Bronchial epithelial cell (primary cell): ENCODE results near the gene C12orf60. TPM values are rescaled to one million over a fixed set of nuclear protein-coding genes. Genes with fewer than 3 reads are reported as not detected.

Experiments used
- DNase-seq: peaks from one replicate; pipeline ENCODE4 v3.0.0-alpha.2; 2010; ENCODE audit warnings: low read depth
- FAIRE-seq: peaks from 2 replicates; lab custom pipeline; 2011; peaks lifted over from hg19 to GRCh38; lab: Jason Lieb, UNC
- H3K27me3 ChIP-seq: 2 replicates; pipeline ENCODE4 v1.5.1; 2011; ENCODE audit warnings: low read length; ENCODE audit not compliant: control insufficient read depth, insufficient read depth
- H3K36me3 ChIP-seq: 2 replicates; pipeline ENCODE4 v1.5.1; 2011; ENCODE audit warnings: low read length; ENCODE audit not compliant: control insufficient read depth, insufficient read depth
- H3K4me3 ChIP-seq: 2 replicates; pipeline ENCODE4 v1.5.1; 2011; ENCODE audit warnings: mild to moderate bottlenecking, low read depth, low read length, control low read depth
- CTCF ChIP-seq: IDR thresholded peaks from 2 replicates; pipeline ENCODE4 v1.5.1; 2011; ENCODE audit warnings: mild to moderate bottlenecking, moderate library complexity, low read length, control low read depth, inconsistent platforms; ENCODE audit not compliant: insufficient read depth, severe bottlenecking
- total RNA-seq: library from RNA; depleted of rRNA; stranded (reverse); fragments of >200 nt; gene quantifications from 2 replicates; pipeline ENCODE4 v1.2.1, GENCODE V29; 2014

Gene C12orf60
- total RNA-seq, 1 donor from 2014 or later: 2.1 TPM

DNA sequence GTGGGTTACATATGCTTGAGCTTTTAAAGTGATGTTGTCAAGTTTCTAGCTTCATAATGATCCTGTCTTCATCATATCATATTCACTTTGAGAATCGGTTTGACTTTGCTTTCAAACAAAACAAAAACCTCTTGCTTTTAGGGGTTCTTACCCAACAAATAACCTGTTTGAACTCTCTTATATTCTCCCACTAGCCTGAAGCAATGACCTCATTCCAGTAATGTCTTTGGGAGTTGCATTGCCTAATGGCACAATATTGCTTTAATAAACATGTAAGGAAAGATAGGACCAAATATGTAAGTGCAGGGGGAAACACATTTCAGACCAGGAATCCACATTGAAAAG lies 27.9 kb upstream of the C12orf60 start:
- Histone ChIP-seq H3K36me3 (no peaks in the 10 kb centered on the region), H3K27me3 (no peaks in the 10 kb centered on the region), H3K4me3 (peak overlapping the region; percentile 62)
- TF ChIP-seq CTCF: no peak
- peak; percentile 73 for DNase-seq
- no peak for FAIRE-seq

- Histone ChIP-seq H3K36me3 (no peaks in the 10 kb centered on the region), H3K27me3 (no peaks in the 10 kb centered on the region), H3K4me3 (no peak overlapping the region)
- DNase-seq (no peak), FAIRE-seq (no peak)
- no peak for TF ChIP-seq CTCF
Measured at GRCh38 chr12:14776236-14776961, 27.1 kb upstream of the C12orf60 start.

DNA sequence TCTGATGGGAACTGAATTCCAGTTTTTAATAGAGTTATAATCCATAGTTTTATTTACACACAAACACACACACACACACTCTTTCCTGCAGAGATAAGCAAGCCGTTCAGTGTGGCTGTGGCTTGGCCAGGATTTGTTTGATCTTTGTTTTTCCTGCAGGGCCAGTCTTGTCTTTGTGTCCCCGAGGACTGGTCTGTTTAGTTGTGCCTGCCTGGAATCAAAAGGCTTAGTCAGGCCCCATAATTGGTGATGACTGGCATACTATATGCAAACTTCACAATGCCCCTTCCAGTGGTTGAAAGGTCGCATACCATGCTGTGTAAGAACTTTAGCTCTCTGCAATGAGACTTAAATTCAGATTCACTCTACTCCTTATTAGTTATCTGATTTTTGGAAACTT lies 26.2 kb upstream of the C12orf60 start:
- TF ChIP-seq CTCF: no peak
- Histone ChIP-seq H3K4me3 (no peak overlapping the region), H3K36me3 (no peaks in the 10 kb centered on the region), H3K27me3 (no peaks in the 10 kb centered on the region)
- no peak for FAIRE-seq
- peak; percentile 65 for DNase-seq

DNA sequence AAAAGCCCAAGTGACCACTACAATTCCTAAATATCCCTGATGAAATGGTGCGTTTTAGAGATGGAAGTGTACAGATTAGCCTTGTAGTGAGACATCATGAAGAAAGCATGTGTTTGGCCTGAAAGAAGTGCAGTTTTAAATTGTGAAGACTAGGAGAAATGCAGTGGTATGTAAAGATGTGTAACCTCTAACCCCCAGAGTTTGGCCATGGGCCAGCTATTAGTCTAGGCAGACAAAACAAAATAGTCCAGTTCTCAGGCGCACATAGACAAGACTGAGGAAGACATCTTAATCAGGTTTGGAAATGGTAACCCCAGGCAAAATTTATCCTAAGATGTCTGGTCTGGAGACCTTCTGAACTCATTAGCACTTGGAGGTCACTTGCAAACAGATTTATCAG lies 23.6 kb upstream of the C12orf60 start:
- DNase-seq (no peak), FAIRE-seq (no peak)
- Histone ChIP-seq H3K4me3 (no peak overlapping the region), H3K36me3 (no peaks in the 10 kb centered on the region), H3K27me3 (no peaks in the 10 kb centered on the region)
- TF ChIP-seq CTCF: no peak

GRCh38 chr12:14780859-14781258 lies 22.6 kb upstream of the C12orf60 start:
- Histone ChIP-seq H3K4me3 (no peak overlapping the region), H3K36me3 (no peaks in the 10 kb centered on the region), H3K27me3 (no peaks in the 10 kb centered on the region)
- FAIRE-seq (no peak), DNase-seq (no peak)
- no peak for TF ChIP-seq CTCF

DNA sequence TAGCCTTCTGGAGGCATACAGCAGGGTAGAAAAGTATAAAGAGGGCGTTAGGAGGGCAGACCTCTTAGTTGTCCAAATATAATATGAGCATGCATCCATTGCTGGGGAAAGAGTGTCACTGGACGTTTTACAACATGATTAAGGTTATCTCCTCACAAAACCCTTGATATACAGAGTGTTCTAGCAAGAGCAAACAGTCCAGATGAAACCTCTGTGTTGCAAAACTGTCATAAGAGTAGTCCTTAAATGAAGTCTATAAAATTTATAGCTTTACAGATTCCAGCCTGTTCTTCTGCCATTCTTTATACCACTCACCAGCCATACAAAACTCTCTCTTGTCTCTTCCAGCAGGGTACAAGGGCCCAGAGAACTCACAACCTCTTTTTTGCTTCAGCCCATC lies 21.9 kb upstream of the C12orf60 start:
- FAIRE-seq (no peak), DNase-seq (no peak)
- H3K36me3 ChIP-seq: no peaks in the 10 kb centered on the region
- no peaks in the 10 kb centered on the region for H3K27me3 ChIP-seq
- TF ChIP-seq CTCF: no peak
- H3K4me3 ChIP-seq: no peak overlapping the region
